Fibroblast of mammary gland (primary cell): ENCODE results near the gene GLT6D1.

ENCODE experiments used
- DNase-seq: peaks from one replicate; pipeline ENCODE4 v3.0.0-alpha.2; 2010; ENCODE audit warnings: low read depth
- H3K4me3 ChIP-seq: 2 replicates; pipeline ENCODE4 v1.5.1; 2011; ENCODE audit warnings: low read depth, mild to moderate bottlenecking, low read length, moderate library complexity; ENCODE audit not compliant: control insufficient read depth
- TF ChIP-seq, protein P1 (sequence below): conservative IDR thresholded peaks from 2 replicates; pipeline ENCODE4 v1.5.1; 2011; ENCODE audit warnings: low read depth, low read length, inconsistent platforms; ENCODE audit not compliant: control insufficient read depth, insufficient read depth

GLT6D1 gene

DNA sequence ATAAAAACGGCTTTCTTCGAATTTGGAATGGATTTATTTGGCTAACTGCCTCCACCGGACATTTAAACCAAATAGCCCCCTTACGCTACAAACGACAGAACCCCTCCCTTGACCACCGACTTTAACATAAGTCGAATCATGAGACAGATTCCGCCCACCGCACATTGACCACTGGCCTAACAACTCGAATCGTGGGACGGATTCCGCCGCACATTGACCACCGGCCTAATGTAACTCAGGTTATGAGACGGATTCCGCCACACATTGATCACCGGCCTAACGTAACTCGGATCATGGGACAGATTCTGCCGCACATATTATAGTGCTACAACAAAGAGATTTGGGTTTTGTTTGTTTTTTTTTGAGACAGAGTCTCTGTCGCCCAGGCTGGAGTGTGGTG is 21.1 kb upstream of the GLT6D1 start:
- TF ChIP-seq, protein P1, sequence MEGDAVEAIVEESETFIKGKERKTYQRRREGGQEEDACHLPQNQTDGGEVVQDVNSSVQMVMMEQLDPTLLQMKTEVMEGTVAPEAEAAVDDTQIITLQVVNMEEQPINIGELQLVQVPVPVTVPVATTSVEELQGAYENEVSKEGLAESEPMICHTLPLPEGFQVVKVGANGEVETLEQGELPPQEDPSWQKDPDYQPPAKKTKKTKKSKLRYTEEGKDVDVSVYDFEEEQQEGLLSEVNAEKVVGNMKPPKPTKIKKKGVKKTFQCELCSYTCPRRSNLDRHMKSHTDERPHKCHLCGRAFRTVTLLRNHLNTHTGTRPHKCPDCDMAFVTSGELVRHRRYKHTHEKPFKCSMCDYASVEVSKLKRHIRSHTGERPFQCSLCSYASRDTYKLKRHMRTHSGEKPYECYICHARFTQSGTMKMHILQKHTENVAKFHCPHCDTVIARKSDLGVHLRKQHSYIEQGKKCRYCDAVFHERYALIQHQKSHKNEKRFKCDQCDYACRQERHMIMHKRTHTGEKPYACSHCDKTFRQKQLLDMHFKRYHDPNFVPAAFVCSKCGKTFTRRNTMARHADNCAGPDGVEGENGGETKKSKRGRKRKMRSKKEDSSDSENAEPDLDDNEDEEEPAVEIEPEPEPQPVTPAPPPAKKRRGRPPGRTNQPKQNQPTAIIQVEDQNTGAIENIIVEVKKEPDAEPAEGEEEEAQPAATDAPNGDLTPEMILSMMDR: no peak
- no peak overlapping the region for H3K4me3 ChIP-seq
- no peak for DNase-seq

DNA sequence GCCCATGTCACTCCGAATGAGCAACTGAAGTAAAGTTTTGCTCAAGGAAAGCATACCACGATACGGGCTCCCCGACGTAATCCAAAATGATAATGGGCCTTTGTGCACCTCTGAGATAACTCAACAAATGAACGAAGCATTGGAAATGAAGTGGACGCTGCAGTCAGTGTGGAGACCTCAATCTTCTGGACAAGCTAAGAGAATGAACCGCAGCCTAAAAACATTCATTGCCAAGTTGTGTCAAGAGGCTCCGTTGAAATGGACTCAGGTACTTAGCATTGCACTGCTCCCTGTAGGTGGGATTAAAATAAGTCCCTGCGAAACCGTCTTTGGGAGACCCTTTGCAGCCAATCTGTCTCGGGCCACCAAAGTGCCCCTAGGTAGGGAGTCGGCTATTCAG is 19.9 kb upstream of the GLT6D1 start:
- TF ChIP-seq, protein P1: no peak
- DNase-seq: no peak
- H3K4me3 ChIP-seq: no peak overlapping the region

DNA sequence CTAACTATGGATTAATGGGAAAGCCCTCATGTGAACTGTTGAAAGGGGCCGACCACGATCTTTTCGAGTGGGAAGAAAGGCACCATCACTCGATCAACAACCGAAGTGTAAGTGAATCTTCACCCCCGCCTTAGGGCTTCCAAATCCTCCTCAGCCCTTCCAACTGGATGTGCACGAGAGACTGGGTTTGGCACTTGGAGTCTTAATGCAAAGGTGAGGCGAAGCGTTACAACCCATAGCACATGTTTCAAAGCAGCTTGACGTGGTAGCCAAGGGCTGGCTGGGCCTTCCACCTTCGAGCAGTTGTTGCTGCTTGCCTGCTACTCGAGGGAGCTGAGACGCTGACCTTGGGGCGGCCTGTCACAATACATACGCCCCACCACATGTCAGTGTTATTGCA is 18.1 kb upstream of the GLT6D1 start:
- H3K4me3 ChIP-seq: no peak overlapping the region
- TF ChIP-seq, protein P1: no peak
- DNase-seq: no peak

DNA sequence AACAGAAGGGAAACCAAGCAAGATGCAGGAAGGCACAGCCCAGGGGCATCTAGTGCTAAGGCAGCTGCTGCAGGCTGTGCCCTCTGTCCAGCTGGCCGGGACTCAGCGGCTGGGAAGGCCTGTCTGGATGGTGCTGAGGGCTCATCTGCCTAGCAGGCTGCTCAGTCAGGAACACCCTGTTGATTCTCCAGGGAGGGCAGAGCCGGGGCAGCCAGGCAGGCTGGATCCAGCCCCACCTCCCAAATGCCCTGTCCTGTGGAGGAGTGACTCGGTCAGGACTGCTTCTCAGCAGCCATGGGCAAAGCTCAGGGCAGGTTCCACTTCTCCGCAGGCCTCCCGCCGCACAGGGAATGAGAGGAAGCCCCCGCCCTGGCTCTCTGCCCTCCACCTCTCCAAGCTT is 16.0 kb upstream of the GLT6D1 start:
- no peak overlapping the region for H3K4me3 ChIP-seq
- no peak for DNase-seq
- TF ChIP-seq, protein P1: no peak

DNA sequence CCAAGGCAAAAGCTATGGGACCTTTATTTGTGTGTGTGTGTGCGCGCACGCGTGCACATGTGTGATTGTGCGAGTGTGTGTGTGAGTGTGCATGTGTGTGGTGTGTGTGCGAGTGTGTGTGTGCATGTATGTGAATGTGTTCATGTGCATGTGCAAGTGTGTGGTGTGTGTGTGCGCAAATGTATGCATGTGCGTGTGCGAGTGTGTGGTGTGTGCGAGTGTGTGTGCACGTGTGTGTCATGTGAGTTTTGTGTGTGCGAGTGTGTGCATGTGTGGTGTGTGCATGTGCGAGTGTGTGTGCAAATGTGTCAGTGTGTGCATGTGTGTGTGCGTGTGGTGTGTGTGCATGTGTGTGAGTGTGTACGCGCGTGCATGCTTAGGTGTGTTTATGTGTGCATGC is 11.1 kb upstream of the GLT6D1 start:
- no peak overlapping the region for H3K4me3 ChIP-seq
- TF ChIP-seq, protein P1: no peak
- DNase-seq: no peak

DNA sequence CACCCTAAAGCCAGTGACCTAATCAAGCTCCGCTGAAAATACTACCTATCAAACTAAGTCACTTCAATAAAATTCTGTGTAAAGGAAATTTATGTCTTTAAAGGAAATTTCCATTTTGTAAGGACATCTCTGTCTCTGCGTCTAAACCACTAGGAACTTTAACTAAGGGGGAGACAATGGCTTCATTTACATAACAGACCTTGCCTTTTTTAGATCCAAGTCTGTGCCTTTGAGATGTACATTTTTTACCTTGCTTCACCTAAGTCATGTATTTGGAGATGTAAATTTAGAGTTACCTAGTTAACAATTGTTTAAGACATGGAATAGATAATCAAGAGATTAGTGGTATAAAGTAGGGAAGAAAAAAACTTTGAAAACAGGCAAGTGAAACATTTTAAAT is 10.2 kb upstream of the GLT6D1 start:
- no peak overlapping the region for H3K4me3 ChIP-seq
- DNase-seq: no peak
- TF ChIP-seq, protein P1: no peak
